Measurements from ENCODE around the gene NEDD4L. TPM values are rescaled to one million over a fixed set of nuclear protein-coding genes. Genes with fewer than 3 reads are reported as not detected.

The NEDD4L gene
- total RNA-seq, 5 donors from 2014 or later (not counting 1 experiment from before 2014, with no cell fraction given): 4.4 to 10.7 (median 6.7) TPM

GRCh38 chr18:58389745-58390144, 345.7 kb downstream of the NEDD4L start:
- no peak overlapping the region for H3K4me3 ChIP-seq (ENCODE audit: control insufficient read depth in 1 of 2, extremely low read depth in 1 of 2, low read length in 1 of 2)
- no peaks in the 10 kb centered on the region for H3K9me3 ChIP-seq
- no peak for DNase-seq
- Mint-ChIP-seq H3K9me3 (no peaks in the 10 kb centered on the region), H3K27me3 (no peaks in the 10 kb centered on the region), H3K36me3 (peaks cover 26% of the 10 kb centered on the region), H3K27ac (no peak overlapping the region), H3K4me1 (no peaks in the 10 kb centered on the region), H3K4me3 (no peak overlapping the region)
- no peak overlapping the region for H3K27ac ChIP-seq (ENCODE audit: low read length)
- H3K27me3 ChIP-seq (replicated peaks in 1 of 2; ENCODE audit: control insufficient read depth in 2 of 2, extremely low read depth in 1 of 2, insufficient read depth in 2 of 2, low read length in 1 of 2): no peaks in the 10 kb centered on the region
- ATAC-seq (replicated peaks in 1 of 4): no peak
- no peaks in the 10 kb centered on the region for H3K4me1 ChIP-seq (ENCODE audit: control insufficient read depth in 1 of 2, extremely low read depth in 1 of 2, insufficient read depth in 2 of 2, low read length in 2 of 2)
- 63% methylated on average over 2 of the region's 2 CpGs for WGBS (ENCODE audit: insufficient coverage)
- no peaks in the 10 kb centered on the region for H3K36me3 ChIP-seq (ENCODE audit: control insufficient read depth in 2 of 2, extremely low read depth in 1 of 2, insufficient read depth in 1 of 2, low read length in 1 of 2)
- POLR2A ChIA-PET: interaction anchor here in 1 of 2 donors (0.6 kb wide), 1 partner anchor 398 kb away, joined by 6 read pairs; no protein-coding TSS in a partner anchor
- CTCF ChIA-PET: no interaction called here

GRCh38 chr18:58390399-58390798, 346.4 kb downstream of the NEDD4L start:
- no peak overlapping the region for H3K27ac ChIP-seq (ENCODE audit: low read length)
- no peaks in the 10 kb centered on the region for H3K9me3 ChIP-seq
- Mint-ChIP-seq H3K27me3 (no peaks in the 10 kb centered on the region), H3K36me3 (peaks cover 23% of the 10 kb centered on the region), H3K27ac (no peak overlapping the region), H3K9me3 (no peaks in the 10 kb centered on the region), H3K4me3 (no peak overlapping the region), H3K4me1 (peaks cover 0 to 2% (median 0%) of the 10 kb centered on the region in 3 donors)
- no peaks in the 10 kb centered on the region for H3K36me3 ChIP-seq (ENCODE audit: control insufficient read depth in 2 of 2, extremely low read depth in 1 of 2, insufficient read depth in 1 of 2, low read length in 1 of 2)
- 90% methylated on average over 8 of the region's 9 CpGs for WGBS (ENCODE audit: insufficient coverage)
- H3K27me3 ChIP-seq (replicated peaks in 1 of 2; ENCODE audit: control insufficient read depth in 2 of 2, extremely low read depth in 1 of 2, insufficient read depth in 2 of 2, low read length in 1 of 2): no peaks in the 10 kb centered on the region
- ChIA-PET POLR2A (no interaction called here), CTCF (no interaction called here)
- DNase-seq (no peak), ATAC-seq (replicated peaks in 1 of 4) (no peak)
- no peak overlapping the region for H3K4me3 ChIP-seq (ENCODE audit: control insufficient read depth in 1 of 2, extremely low read depth in 1 of 2, low read length in 1 of 2)
- no peaks in the 10 kb centered on the region for H3K4me1 ChIP-seq (ENCODE audit: control insufficient read depth in 1 of 2, extremely low read depth in 1 of 2, insufficient read depth in 2 of 2, low read length in 2 of 2)

GRCh38 chr18:58391231-58391825, 347.3 kb downstream of the NEDD4L start:
- Mint-ChIP-seq H3K27me3 (no peaks in the 10 kb centered on the region), H3K27ac (no peak overlapping the region), H3K4me1 (peaks cover 0 to 8% (median 5%) of the 10 kb centered on the region in 3 donors), H3K36me3 (peaks cover 23% of the 10 kb centered on the region), H3K4me3 (no peak overlapping the region), H3K9me3 (no peaks in the 10 kb centered on the region)
- Histone ChIP-seq H3K27me3 (replicated peaks in 1 of 2; ENCODE audit: control insufficient read depth in 2 of 2, extremely low read depth in 1 of 2, insufficient read depth in 2 of 2, low read length in 1 of 2) (no peaks in the 10 kb centered on the region), H3K4me3 (ENCODE audit: control insufficient read depth in 1 of 2, extremely low read depth in 1 of 2, low read length in 1 of 2) (no peak overlapping the region), H3K9me3 (no peaks in the 10 kb centered on the region), H3K27ac (ENCODE audit: low read length) (no peak overlapping the region), H3K36me3 (ENCODE audit: control insufficient read depth in 2 of 2, extremely low read depth in 1 of 2, insufficient read depth in 1 of 2, low read length in 1 of 2) (no peaks in the 10 kb centered on the region), H3K4me1 (ENCODE audit: control insufficient read depth in 1 of 2, extremely low read depth in 1 of 2, insufficient read depth in 2 of 2, low read length in 2 of 2) (no peaks in the 10 kb centered on the region)
- DNase-seq (no peak), ATAC-seq (replicated peaks in 1 of 4) (no peak)
- CTCF ChIA-PET: interaction anchor here in 1 of 2 donors (0.6 kb wide), 1 partner anchor 507 kb away, joined by 4 read pairs; no protein-coding TSS in a partner anchor
- no CpG with 5 or more reads among the region's 1 CpG for WGBS (ENCODE audit: insufficient coverage)
- POLR2A ChIA-PET: no interaction called here

GRCh38 chr18:58391932-58392323, 347.9 kb downstream of the NEDD4L start:
- Histone ChIP-seq H3K27me3 (replicated peaks in 1 of 2; ENCODE audit: control insufficient read depth in 2 of 2, extremely low read depth in 1 of 2, insufficient read depth in 2 of 2, low read length in 1 of 2) (no peaks in the 10 kb centered on the region), H3K9me3 (no peaks in the 10 kb centered on the region), H3K4me3 (ENCODE audit: control insufficient read depth in 1 of 2, extremely low read depth in 1 of 2, low read length in 1 of 2) (no peak overlapping the region), H3K27ac (ENCODE audit: low read length) (no peak overlapping the region), H3K4me1 (ENCODE audit: control insufficient read depth in 1 of 2, extremely low read depth in 1 of 2, insufficient read depth in 2 of 2, low read length in 2 of 2) (no peaks in the 10 kb centered on the region), H3K36me3 (ENCODE audit: control insufficient read depth in 2 of 2, extremely low read depth in 1 of 2, insufficient read depth in 1 of 2, low read length in 1 of 2) (no peaks in the 10 kb centered on the region)
- CTCF ChIA-PET: interaction anchor here in 1 of 2 donors (0.6 kb wide), 1 partner anchor 507 kb away, joined by 4 read pairs; no protein-coding TSS in a partner anchor
- no peak overlapping the region for H3K27ac Mint-ChIP-seq
- no peaks in the 10 kb centered on the region for H3K9me3 Mint-ChIP-seq
- DNase-seq (no peak), ATAC-seq (replicated peaks in 1 of 4) (no peak)
- H3K27me3 Mint-ChIP-seq: no peaks in the 10 kb centered on the region
- no peak overlapping the region for H3K4me3 Mint-ChIP-seq
- WGBS (ENCODE audit: insufficient coverage): 88% methylated on average over 8 of the region's 8 CpGs
- H3K36me3 Mint-ChIP-seq: peaks cover 23% of the 10 kb centered on the region
- POLR2A ChIA-PET: no interaction called here
- H3K4me1 Mint-ChIP-seq: peaks cover 0 to 8% (median 5%) of the 10 kb centered on the region in 3 donors

GRCh38 chr18:58392324-58393000, 348.4 kb downstream of the NEDD4L start:
- ChIA-PET CTCF (no interaction called here), POLR2A (no interaction called here)
- no peak overlapping the region for H3K27ac ChIP-seq (ENCODE audit: low read length)
- no peaks in the 10 kb centered on the region for H3K36me3 ChIP-seq (ENCODE audit: control insufficient read depth in 2 of 2, extremely low read depth in 1 of 2, insufficient read depth in 1 of 2, low read length in 1 of 2)
- no peak for ATAC-seq (replicated peaks in 1 of 4)
- Mint-ChIP-seq H3K9me3 (no peaks in the 10 kb centered on the region), H3K27me3 (no peaks in the 10 kb centered on the region), H3K4me3 (no peak overlapping the region), H3K4me1 (peaks cover 0 to 8% (median 5%) of the 10 kb centered on the region in 3 donors), H3K36me3 (peaks cover 23% of the 10 kb centered on the region), H3K27ac (no peak overlapping the region)
- DNase-seq: no peak
- no peaks in the 10 kb centered on the region for H3K4me1 ChIP-seq (ENCODE audit: control insufficient read depth in 1 of 2, extremely low read depth in 1 of 2, insufficient read depth in 2 of 2, low read length in 2 of 2)
- WGBS (ENCODE audit: insufficient coverage): 85% methylated on average over 6 of the region's 11 CpGs
- no peaks in the 10 kb centered on the region for H3K9me3 ChIP-seq
- H3K4me3 ChIP-seq (ENCODE audit: control insufficient read depth in 1 of 2, extremely low read depth in 1 of 2, low read length in 1 of 2): no peak overlapping the region
- H3K27me3 ChIP-seq (replicated peaks in 1 of 2; ENCODE audit: control insufficient read depth in 2 of 2, extremely low read depth in 1 of 2, insufficient read depth in 2 of 2, low read length in 1 of 2): no peaks in the 10 kb centered on the region

- DNase-seq (no peak), ATAC-seq (replicated peaks in 1 of 4) (no peak)
- Mint-ChIP-seq H3K27ac (no peak overlapping the region), H3K4me1 (peaks cover 0 to 8% (median 5%) of the 10 kb centered on the region in 3 donors), H3K36me3 (peaks cover 20% of the 10 kb centered on the region), H3K9me3 (no peaks in the 10 kb centered on the region), H3K4me3 (no peak overlapping the region), H3K27me3 (no peaks in the 10 kb centered on the region)
- Histone ChIP-seq H3K27me3 (replicated peaks in 1 of 2; ENCODE audit: control insufficient read depth in 2 of 2, extremely low read depth in 1 of 2, insufficient read depth in 2 of 2, low read length in 1 of 2) (no peaks in the 10 kb centered on the region), H3K27ac (ENCODE audit: low read length) (no peak overlapping the region), H3K9me3 (no peaks in the 10 kb centered on the region), H3K36me3 (ENCODE audit: control insufficient read depth in 2 of 2, extremely low read depth in 1 of 2, insufficient read depth in 1 of 2, low read length in 1 of 2) (no peaks in the 10 kb centered on the region), H3K4me3 (ENCODE audit: control insufficient read depth in 1 of 2, extremely low read depth in 1 of 2, low read length in 1 of 2) (no peak overlapping the region), H3K4me1 (ENCODE audit: control insufficient read depth in 1 of 2, extremely low read depth in 1 of 2, insufficient read depth in 2 of 2, low read length in 2 of 2) (no peaks in the 10 kb centered on the region)
- ChIA-PET POLR2A (no interaction called here), CTCF (no interaction called here)
- WGBS (ENCODE audit: insufficient coverage): 79% methylated on average over 2 of the region's 2 CpGs
These were observed 349.3 kb downstream of the NEDD4L start for GRCh38 chr18:58393295-58393694.

Data from T-cell (primary cell).